ENCODE results near the gene SLC16A2.

The SLC16A2 gene

DNA sequence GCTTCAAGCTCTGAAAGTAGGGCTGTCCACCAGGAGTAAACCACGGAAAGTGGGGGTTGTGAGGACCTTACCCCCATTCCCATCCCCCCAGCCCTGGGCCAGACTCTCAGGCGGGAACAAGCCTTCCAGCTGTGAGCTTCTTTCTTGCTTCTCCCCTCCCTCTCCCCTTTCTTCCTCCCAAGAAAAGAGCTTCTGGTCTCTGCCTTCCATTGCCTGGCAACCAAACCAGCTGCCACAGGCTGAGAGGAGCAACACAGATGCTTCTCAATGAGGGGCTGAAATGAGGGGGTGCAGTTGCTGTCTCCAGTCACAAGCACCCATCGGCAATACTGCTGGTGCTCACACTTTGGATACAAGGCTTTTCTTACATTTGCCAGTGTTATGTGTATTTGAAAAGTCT, 72.5 kb downstream of the SLC16A2 start:
- H3K9me3 ChIP-seq (ENCODE audit: insufficient read depth, low read depth, low read length), result no peaks in the 10 kb centered on the region
- H3K4me2 ChIP-seq (ENCODE audit: low read depth, low read length, poor library complexity, severe bottlenecking), result no peak overlapping the region
- H2AFZ ChIP-seq (ENCODE audit: low read length), result no peak overlapping the region
- no peaks in the 10 kb centered on the region for H4K20me1 ChIP-seq (ENCODE audit: insufficient read depth, low read length, poor library complexity, severe bottlenecking)
- H3K4me1 ChIP-seq (ENCODE audit: insufficient read depth, low read length, poor library complexity, severe bottlenecking), result no peaks in the 10 kb centered on the region
- no peak overlapping the region for H3K9ac ChIP-seq (ENCODE audit: low read depth, low read length, poor library complexity, severe bottlenecking)
- no peaks in the 10 kb centered on the region for H3K79me2 ChIP-seq (ENCODE audit: insufficient read depth, low read length)
- no peak for TF ChIP-seq EZH2phosphoT487 (IDR thresholded peaks at IDR 0.05; ENCODE audit: borderline replicate concordance)
- H3F3A ChIP-seq (ENCODE audit: low read depth), result no peaks in the 10 kb centered on the region
- no peaks in the 10 kb centered on the region for H3K9me2 ChIP-seq (replicated peaks; ENCODE audit: low read depth, low read length)
- H3K4me3 ChIP-seq (ENCODE audit: low read length, poor library complexity, severe bottlenecking), result no peak overlapping the region
- H3K27me3 ChIP-seq (ENCODE audit: insufficient read depth, low read length, poor library complexity, severe bottlenecking), result no peaks in the 10 kb centered on the region
- no peaks in the 10 kb centered on the region for H3K36me3 ChIP-seq (ENCODE audit: insufficient read depth, low read length)

GRCh38 chrX:74498924-74499323, 77.6 kb downstream of the SLC16A2 start:
- Histone ChIP-seq H3F3A (ENCODE audit: low read depth) (no peaks in the 10 kb centered on the region), H3K79me2 (ENCODE audit: insufficient read depth, low read length) (no peaks in the 10 kb centered on the region), H2AFZ (ENCODE audit: low read length) (no peak overlapping the region), H4K20me1 (ENCODE audit: insufficient read depth, low read length, poor library complexity, severe bottlenecking) (no peaks in the 10 kb centered on the region), H3K36me3 (ENCODE audit: insufficient read depth, low read length) (no peaks in the 10 kb centered on the region), H3K4me1 (ENCODE audit: insufficient read depth, low read length, poor library complexity, severe bottlenecking) (no peaks in the 10 kb centered on the region), H3K4me3 (ENCODE audit: low read length, poor library complexity, severe bottlenecking) (no peak overlapping the region), H3K9me3 (ENCODE audit: insufficient read depth, low read depth, low read length) (no peaks in the 10 kb centered on the region), H3K9ac (ENCODE audit: low read depth, low read length, poor library complexity, severe bottlenecking) (no peak overlapping the region), H3K27me3 (ENCODE audit: insufficient read depth, low read length, poor library complexity, severe bottlenecking) (no peaks in the 10 kb centered on the region), H3K4me2 (ENCODE audit: low read depth, low read length, poor library complexity, severe bottlenecking) (no peak overlapping the region), H3K9me2 (replicated peaks; ENCODE audit: low read depth, low read length) (no peaks in the 10 kb centered on the region)
- TF ChIP-seq CTCF (conservative IDR thresholded peaks at IDR 0.05; ENCODE audit: low read length) (no peak), EZH2phosphoT487 (IDR thresholded peaks at IDR 0.05; ENCODE audit: borderline replicate concordance) (no peak)

DNA sequence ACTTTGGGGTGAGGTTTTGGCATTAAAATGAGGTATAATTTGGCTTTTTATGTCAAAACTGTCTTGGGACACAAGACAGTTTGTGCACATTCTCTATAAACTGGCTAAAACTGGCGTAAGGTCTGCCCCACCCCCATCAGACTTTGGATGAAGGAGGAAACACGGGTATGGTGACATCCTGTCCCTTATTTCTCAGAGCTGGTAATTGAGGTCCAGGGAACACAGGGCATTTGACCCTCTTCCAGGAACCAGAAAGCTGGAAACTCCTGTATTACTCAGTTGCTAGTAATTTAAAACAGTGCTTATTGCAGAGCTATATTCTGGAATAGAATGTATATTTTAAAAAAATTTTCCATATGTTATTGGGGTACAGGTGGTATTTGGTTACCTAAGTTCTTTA, 78.8 kb downstream of the SLC16A2 start:
- no peaks in the 10 kb centered on the region for H3F3A ChIP-seq (ENCODE audit: low read depth)
- H3K9me2 ChIP-seq (replicated peaks; ENCODE audit: low read depth, low read length), result no peaks in the 10 kb centered on the region
- TF ChIP-seq CTCF (conservative IDR thresholded peaks at IDR 0.05; ENCODE audit: low read length), result no peak
- no peak for TF ChIP-seq EZH2phosphoT487 (IDR thresholded peaks at IDR 0.05; ENCODE audit: borderline replicate concordance)
- no peak overlapping the region for H3K4me3 ChIP-seq (ENCODE audit: low read length, poor library complexity, severe bottlenecking)
- no peaks in the 10 kb centered on the region for H3K4me1 ChIP-seq (ENCODE audit: insufficient read depth, low read length, poor library complexity, severe bottlenecking)
- H4K20me1 ChIP-seq (ENCODE audit: insufficient read depth, low read length, poor library complexity, severe bottlenecking), result no peaks in the 10 kb centered on the region
- H3K79me2 ChIP-seq (ENCODE audit: insufficient read depth, low read length), result no peaks in the 10 kb centered on the region
- no peaks in the 10 kb centered on the region for H3K27me3 ChIP-seq (ENCODE audit: insufficient read depth, low read length, poor library complexity, severe bottlenecking)
- no peak overlapping the region for H3K4me2 ChIP-seq (ENCODE audit: low read depth, low read length, poor library complexity, severe bottlenecking)
- H3K9ac ChIP-seq (ENCODE audit: low read depth, low read length, poor library complexity, severe bottlenecking), result no peak overlapping the region
- no peaks in the 10 kb centered on the region for H3K9me3 ChIP-seq (ENCODE audit: insufficient read depth, low read depth, low read length)
- no peaks in the 10 kb centered on the region for H3K36me3 ChIP-seq (ENCODE audit: insufficient read depth, low read length)
- no peak overlapping the region for H2AFZ ChIP-seq (ENCODE audit: low read length)

DNA sequence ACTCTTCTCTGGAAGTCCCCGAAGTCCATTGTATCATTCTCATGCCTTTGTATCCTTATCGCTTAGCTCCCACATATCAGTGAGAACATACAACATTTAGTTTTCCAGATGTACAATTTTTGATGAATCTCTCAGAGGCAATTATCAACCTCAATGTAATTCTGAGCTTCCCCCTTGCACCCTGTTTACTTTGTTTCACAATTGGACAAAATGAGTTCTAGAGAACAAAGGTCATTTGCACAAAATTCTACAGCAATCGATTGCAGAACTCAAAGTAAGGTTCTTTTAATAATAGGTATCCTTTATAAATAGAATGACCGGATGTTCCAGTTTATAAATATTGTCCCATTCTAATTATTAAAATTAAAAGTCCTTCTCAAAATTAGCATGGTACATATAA, 79.3 kb downstream of the SLC16A2 start:
- Histone ChIP-seq H3K4me3 (ENCODE audit: low read length, poor library complexity, severe bottlenecking) (no peak overlapping the region), H3K79me2 (ENCODE audit: insufficient read depth, low read length) (no peaks in the 10 kb centered on the region), H4K20me1 (ENCODE audit: insufficient read depth, low read length, poor library complexity, severe bottlenecking) (no peaks in the 10 kb centered on the region), H3K9me3 (ENCODE audit: insufficient read depth, low read depth, low read length) (no peaks in the 10 kb centered on the region), H3K4me1 (ENCODE audit: insufficient read depth, low read length, poor library complexity, severe bottlenecking) (no peaks in the 10 kb centered on the region), H3F3A (ENCODE audit: low read depth) (no peaks in the 10 kb centered on the region), H2AFZ (ENCODE audit: low read length) (no peak overlapping the region), H3K9ac (ENCODE audit: low read depth, low read length, poor library complexity, severe bottlenecking) (no peak overlapping the region), H3K36me3 (ENCODE audit: insufficient read depth, low read length) (no peaks in the 10 kb centered on the region), H3K27me3 (ENCODE audit: insufficient read depth, low read length, poor library complexity, severe bottlenecking) (no peaks in the 10 kb centered on the region), H3K9me2 (replicated peaks; ENCODE audit: low read depth, low read length) (no peaks in the 10 kb centered on the region), H3K4me2 (ENCODE audit: low read depth, low read length, poor library complexity, severe bottlenecking) (no peak overlapping the region)
- TF ChIP-seq CTCF (conservative IDR thresholded peaks at IDR 0.05; ENCODE audit: low read length), result no peak
- TF ChIP-seq EZH2phosphoT487 (IDR thresholded peaks at IDR 0.05; ENCODE audit: borderline replicate concordance), result no peak

All from Loucy (cell line).